NCI-H82 treated with DMSO at 0.1 percent for 48 hours (cell line): ENCODE results near the gene CYP4F11.
"Not testable (repeated sequence)": the region's sequence is repeated elsewhere in the genome, so short reads cannot be mapped to it uniquely, and the experiment has no call there.

ENCODE experiments used
- DNase-seq: peaks from one replicate; lab custom pipeline; 2025; ENCODE audit not compliant: unreplicated experiment; lab: John Stamatoyannopoulos, UW

The CYP4F11 gene, protein sequence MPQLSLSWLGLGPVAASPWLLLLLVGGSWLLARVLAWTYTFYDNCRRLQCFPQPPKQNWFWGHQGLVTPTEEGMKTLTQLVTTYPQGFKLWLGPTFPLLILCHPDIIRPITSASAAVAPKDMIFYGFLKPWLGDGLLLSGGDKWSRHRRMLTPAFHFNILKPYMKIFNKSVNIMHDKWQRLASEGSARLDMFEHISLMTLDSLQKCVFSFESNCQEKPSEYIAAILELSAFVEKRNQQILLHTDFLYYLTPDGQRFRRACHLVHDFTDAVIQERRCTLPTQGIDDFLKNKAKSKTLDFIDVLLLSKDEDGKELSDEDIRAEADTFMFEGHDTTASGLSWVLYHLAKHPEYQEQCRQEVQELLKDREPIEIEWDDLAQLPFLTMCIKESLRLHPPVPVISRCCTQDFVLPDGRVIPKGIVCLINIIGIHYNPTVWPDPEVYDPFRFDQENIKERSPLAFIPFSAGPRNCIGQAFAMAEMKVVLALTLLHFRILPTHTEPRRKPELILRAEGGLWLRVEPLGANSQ

GRCh38 chr19:15934332-15935078, at the start of gene CYP4F11:
CYP4F11 (minus strand) TSS chr19:15934529; CDS start chr19:15934408, 121 bp downstream.
- no peak for DNase-seq

DNA sequence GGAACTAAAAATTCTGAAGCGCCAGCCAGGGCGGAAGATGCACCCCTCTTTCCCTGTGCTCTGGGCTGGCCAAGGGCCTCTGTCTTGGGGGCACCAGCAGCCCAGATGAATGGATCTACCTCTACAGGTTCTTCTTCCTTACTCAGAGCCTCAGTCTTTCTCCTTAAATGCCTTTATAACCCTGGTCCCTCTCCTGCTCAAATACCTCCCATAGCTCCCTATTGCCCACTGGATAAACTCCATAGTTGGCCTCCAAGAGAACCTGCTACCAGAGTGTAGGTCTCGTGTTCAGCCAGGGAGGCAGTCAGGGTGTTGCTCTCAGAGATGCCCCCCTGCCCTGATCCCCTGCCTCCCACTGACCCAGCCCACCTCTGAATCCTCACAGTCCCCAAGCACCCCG, 45.0 kb upstream of the CYP4F11 start:
- DNase-seq, result no peak

GRCh38 chr19:15977690-15978089, 43.4 kb upstream of the CYP4F11 start:
- DNase-seq, result no peak

GRCh38 chr19:15976836-15977689, 42.7 kb upstream of the CYP4F11 start:
- DNase-seq, result no peak

- DNase-seq, result no peak
Measured at GRCh38 chr19:15974856-15975255, 40.5 kb upstream of the CYP4F11 start.

- not testable (repeated sequence) for DNase-seq
Measured at GRCh38 chr19:15972043-15972442, 37.7 kb upstream of the CYP4F11 start.

GRCh38 chr19:15971224-15971780, 37.0 kb upstream of the CYP4F11 start:
- DNase-seq, result no peak

GRCh38 chr19:15964231-15964630, 29.9 kb upstream of the CYP4F11 start:
- no peak for DNase-seq

DNA sequence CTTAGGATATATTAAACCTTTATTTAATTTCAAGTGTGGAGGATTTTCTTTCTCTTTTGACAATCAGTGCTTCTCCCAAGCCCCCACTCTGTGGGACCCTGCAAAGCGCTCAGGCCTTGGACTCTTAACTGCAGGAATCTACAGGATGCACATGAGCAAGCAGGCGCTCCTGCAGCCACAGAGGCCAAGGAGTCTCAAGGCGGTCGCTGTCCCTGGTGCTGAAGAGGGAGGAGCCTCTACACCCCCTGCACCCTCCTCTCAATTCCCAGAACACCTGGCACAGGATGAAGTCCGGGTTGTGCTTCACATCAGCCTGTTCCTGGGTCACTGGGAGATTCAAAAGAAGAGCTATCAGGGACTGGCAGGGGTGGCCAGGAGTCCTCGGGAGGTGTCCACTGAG, 28.0 kb upstream of the CYP4F11 start:
- no peak for DNase-seq

DNA sequence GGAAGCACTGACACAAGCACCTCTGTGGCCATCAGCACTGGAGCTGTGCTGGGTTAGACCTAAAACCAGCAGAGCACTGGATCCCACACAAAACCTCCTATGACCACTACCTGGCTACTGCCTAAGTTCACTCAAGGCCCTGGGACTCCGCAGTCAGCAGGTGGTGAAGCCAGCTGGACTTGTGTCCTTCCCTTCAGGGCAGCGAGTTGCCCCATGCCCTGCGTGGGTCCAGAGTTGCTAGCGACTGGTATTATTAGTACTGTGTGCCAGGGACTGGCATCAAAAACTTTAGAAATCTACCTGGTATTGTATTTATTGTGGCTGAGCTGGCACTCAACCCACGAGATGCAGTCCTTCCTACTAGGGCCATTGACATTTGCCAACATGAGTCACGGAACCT, 20.5 kb upstream of the CYP4F11 start:
- DNase-seq, result no peak

DNA sequence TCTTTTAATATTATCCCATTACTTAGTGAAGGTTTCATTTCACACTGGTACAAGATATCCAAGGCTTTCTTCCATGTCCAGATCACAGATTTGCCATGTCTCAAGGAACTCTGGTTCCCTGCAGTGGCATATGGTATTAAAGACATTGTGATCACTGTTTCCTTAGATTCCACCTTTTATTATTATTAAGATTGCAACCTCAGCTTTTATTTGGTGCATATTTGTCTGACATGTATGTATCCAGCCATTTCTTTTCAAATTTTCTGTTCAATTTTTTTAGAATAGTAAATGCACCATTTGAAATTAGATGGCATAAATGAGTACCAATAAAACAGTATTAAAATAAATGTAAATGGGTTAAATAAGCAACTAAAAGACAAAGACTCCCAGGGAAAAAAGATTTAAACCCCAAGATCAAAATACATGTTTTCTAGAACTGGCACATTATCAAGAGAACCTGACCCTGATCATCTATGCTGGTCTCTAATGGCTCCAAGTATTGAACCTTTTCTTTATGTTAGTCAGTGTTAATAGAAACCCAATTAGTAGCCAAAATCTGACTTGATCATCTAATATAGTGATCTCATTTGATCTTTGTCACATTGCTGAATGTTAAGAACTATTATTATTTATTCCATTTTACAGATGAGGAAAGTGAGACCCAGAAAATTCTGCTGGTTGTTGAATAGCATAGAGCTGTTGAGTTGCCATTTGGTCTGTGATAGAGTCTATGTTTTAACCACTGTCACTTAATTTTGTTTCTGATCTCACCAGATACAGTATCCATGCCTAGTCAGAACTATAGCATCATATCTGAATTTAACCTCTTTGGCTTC, 14.1 kb upstream of the CYP4F11 start, which contains the start of gene OR10H4:
OR10H4 (plus strand) TSS at position 786 of the 836 bp plus-strand sequence; CDS start at position 786, 0 bp downstream.
- DNase-seq, result no peak

DNA sequence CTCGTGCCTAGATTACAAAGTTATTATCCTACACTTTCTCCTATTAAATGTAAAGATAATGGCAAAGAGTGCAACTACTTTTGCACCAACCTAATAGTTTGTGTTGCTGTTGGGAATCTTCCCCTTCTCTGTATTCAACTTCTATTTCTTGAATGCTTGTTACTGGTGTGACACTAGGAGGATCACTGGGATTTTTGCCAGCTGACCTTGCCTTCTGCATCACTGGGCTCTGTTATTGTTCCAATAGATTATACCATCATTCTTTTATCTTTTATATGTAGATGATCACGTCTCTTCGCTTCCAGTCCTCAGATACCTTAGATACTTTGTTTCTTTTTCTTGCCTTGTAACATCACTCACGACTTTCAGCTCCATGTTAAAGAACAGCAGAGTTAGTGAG, 11.0 kb upstream of the CYP4F11 start:
- DNase-seq, result no peak

GRCh38 chr19:15944401-15944800, 10.1 kb upstream of the CYP4F11 start:
- no peak for DNase-seq

DNA sequence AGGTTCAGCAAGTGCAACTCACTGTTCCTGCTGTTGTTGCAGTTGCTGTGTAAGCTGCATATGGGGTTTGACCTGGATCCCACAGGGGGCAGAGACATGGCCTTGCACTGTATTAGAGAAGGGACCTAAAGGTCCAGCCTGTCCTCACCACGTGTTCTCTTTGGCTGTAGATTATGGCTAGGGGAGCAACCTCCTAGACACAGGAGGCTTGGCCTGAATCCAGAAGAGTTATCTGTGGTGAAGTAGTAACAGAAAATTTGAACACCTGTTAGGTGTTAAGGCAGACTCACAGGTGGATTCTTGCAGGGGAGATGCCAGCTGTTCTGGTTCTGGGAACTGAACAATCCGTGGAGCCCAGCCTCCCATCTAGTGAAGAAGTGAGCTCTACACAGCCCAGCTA, 3.4 kb upstream of the CYP4F11 start:
- no peak for DNase-seq

- DNase-seq, result no peak
Measured at GRCh38 chr19:15936950-15937349, 2.6 kb upstream of the CYP4F11 start.

DNA sequence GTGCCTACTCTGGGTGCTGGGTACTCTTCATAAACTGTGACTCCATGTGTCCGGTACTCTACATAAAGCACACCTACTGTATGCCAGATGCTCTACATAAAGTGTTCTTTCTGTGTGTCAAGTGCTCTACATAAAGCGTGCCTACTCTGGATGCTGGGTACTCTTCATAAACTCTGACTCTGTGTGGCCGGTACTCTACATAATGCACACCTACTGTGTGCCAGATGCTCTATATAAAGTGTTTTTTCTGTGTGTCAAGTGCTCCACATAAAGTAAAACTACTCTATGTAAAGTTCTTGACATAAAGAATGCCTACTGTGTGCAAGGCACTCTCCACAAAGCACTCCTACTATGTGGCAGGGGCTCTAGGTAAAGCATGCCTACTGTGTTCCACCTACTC, 1.8 kb upstream of the CYP4F11 start:
- DNase-seq, result no peak

GRCh38 chr19:15935167-15935702, 906 bp upstream of the CYP4F11 start:
- no peak for DNase-seq

DNA sequence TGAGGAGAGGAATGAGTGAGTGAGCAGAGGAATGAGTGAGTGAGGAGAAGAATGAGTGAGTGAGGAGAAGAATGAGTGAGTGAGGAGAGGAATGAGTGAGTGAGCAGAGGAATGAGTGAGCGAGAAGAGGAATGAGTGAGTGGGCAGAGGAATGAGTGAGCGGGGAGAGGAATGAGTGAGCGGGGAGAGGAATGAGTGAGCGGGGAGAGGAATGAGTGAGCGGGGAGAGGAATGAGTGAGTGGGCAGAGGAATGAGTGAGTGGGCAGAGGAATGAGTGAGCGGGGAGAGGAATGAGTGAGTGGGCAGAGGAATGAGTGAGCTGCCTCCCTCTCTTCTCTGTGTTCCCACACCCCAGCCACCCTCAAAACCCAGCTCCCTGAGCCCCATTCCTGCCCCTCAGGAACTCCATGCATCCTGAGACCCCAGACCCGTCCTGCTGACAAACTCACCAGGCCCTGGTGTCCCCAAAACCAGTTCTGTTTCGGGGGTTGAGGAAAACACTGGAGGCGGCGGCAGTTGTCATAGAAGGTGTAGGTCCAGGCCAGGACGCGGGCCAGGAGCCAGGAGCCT, 483 bp downstream of the CYP4F11 start:
- not testable (repeated sequence) for DNase-seq

- no peak for DNase-seq
Measured at GRCh38 chr19:15928321-15928720, 6.0 kb downstream of the CYP4F11 start.
